Loucy (cell line): ENCODE results near the gene TYW3.

Source experiments
- CTCF ChIP-seq: fragments of 200-600 bp; sonication (generic); conservative IDR thresholded peaks from 2 replicates; pipeline ENCODE4 v1.5.1; 2014; ENCODE audit warnings: mild to moderate bottlenecking, antibody characterized with exemption, low read length
- EZH2phosphoT487 ChIP-seq: fragments of 200-600 bp; IDR thresholded peaks from 2 replicates; pipeline ENCODE4 v1.6.1; 2018; ENCODE audit warnings: antibody characterized with exemption, mild to moderate bottlenecking, moderate library complexity, borderline replicate concordance

GRCh38 chr1:74812180-74812541 is 79.2 kb downstream of the TYW3 start:
- TF ChIP-seq CTCF (no peak), EZH2phosphoT487 (no peak)
